ENCODE data around the gene EYA4. TPM values are rescaled to one million over a fixed set of nuclear protein-coding genes. Genes with fewer than 3 reads are reported as not detected.

Gene EYA4
- total and polyA plus RNA-seq, 5 donors from 2014 or later, result not detected

DNA sequence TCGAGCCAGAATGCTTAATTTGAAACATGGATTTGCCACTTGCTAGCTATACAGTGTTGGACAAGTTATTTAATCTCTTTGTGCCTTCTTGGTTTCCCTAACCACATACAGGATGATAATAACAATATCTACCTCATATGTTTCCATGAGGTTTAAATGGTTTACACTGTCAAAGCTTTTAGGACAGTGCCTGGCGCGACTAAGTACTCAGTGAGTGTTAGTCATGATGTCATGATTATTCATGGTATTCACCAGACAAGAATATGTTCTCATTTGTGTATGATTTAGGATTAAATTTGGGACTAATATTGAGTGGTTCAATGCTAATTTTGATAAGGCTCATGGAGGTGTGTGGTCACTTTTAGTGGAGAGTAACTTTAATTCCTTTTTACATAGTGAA lies 167.4 kb downstream of the EYA4 start:
- Mint-ChIP-seq H3K27me3 (no peaks in the 10 kb centered on the region), H3K4me3 (no peak overlapping the region), H3K4me1 (no peaks in the 10 kb centered on the region), H3K36me3 (no peaks in the 10 kb centered on the region), H3K9me3 (no peaks in the 10 kb centered on the region), H3K27ac (no peak overlapping the region)
- ATAC-seq (ENCODE audit: low read depth in 2 of 2), result no peak
- Histone ChIP-seq H3K4me3 (ENCODE audit: low read depth, low read length) (no peak overlapping the region), H3K27me3 (ENCODE audit: control insufficient read depth, insufficient read depth, low read length) (no peaks in the 10 kb centered on the region), H3K9me3 (ENCODE audit: control insufficient read depth in 2 of 2, low read length in 2 of 2) (no peaks in the 10 kb centered on the region), H3K4me1 (ENCODE audit: control insufficient read depth, insufficient read depth, low read length, poor library complexity, severe bottlenecking) (no peaks in the 10 kb centered on the region), H3K36me3 (ENCODE audit: control insufficient read depth, insufficient read depth, low read length) (no peaks in the 10 kb centered on the region), H3K27ac (ENCODE audit: insufficient read depth, low read length, poor library complexity, severe bottlenecking) (no peak overlapping the region)
- no peak for DNase-seq

DNA sequence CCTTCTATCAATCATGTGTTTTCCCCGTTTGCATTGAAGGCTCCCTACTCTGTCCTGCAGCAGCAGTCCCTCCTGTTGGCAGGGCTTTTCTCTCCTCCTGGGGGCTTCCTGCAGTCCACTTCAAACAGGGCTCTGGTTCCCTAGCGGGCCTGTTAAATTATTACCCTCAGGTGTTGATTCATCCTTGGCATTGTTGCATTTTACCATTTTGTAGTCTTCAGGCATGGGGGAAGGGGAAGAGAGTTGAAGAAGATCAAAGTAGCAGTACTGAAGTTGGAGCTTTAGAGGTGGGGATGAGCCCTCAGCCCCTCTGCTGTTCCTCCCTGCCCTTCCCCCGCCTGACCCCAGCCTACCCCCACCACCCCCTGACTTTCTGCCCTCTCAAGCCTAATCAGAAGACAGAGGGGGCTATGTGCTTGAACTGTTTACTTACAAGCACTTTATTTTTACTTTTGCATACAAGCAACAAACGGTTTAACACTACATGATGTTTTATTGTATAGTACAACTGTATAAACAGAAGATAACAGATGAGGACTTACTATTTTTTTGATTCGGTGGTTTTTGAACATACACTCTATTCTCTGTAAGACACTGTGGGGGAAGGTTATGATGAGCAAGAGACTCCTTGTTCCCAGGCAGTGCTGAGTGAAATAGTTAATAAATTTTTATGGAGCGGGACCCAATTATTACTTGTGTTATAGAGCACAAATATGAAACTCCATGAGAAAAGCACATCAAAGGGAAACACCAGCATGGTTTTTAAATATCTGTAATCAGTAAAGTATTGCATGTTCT lies 169.7 kb downstream of the EYA4 start:
- ATAC-seq (ENCODE audit: low read depth in 2 of 2), result no peak

DNA sequence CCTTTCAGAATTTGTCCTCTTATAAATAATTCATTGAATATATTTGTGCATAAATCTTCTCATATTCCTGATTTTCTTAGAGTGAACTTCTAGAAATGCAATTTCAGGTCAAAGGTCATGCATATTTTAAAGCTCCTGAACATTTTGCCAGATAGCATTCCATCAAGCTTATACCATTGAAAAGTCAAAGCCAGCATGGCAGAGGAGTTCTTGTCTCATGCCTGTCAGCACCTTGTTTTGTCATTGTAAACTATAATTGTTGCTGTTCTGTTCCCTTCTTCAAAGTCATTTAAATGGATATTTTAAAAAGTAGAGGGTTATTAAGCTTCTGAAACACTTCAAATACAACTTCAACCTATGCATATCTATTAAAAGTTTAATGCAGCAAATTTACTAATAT lies 170.6 kb downstream of the EYA4 start:
- no peaks in the 10 kb centered on the region for H3K9me3 ChIP-seq (ENCODE audit: control insufficient read depth in 2 of 2, low read length in 2 of 2)
- no peak overlapping the region for H3K27ac ChIP-seq (ENCODE audit: insufficient read depth, low read length, poor library complexity, severe bottlenecking)
- Mint-ChIP-seq H3K9me3 (peaks cover 0 to 2% (median 0%) of the 10 kb centered on the region in 7 donors), H3K36me3 (no peaks in the 10 kb centered on the region), H3K4me3 (no peak overlapping the region), H3K27ac (no peak overlapping the region), H3K4me1 (no peaks in the 10 kb centered on the region), H3K27me3 (no peaks in the 10 kb centered on the region)
- ATAC-seq (ENCODE audit: low read depth in 2 of 2) (no peak), DNase-seq (no peak)
- H3K4me3 ChIP-seq (ENCODE audit: low read depth, low read length), result no peak overlapping the region
- no peaks in the 10 kb centered on the region for H3K27me3 ChIP-seq (ENCODE audit: control insufficient read depth, insufficient read depth, low read length)
- no peaks in the 10 kb centered on the region for H3K4me1 ChIP-seq (ENCODE audit: control insufficient read depth, insufficient read depth, low read length, poor library complexity, severe bottlenecking)
- no peaks in the 10 kb centered on the region for H3K36me3 ChIP-seq (ENCODE audit: control insufficient read depth, insufficient read depth, low read length)

More for the DNA sequence above, 169.7 kb downstream of the EYA4 start:
- no peak overlapping the region for H3K4me3 ChIP-seq (ENCODE audit: low read depth, low read length)
- H3K27me3 Mint-ChIP-seq, result no peaks in the 10 kb centered on the region
- no peaks in the 10 kb centered on the region for H3K36me3 Mint-ChIP-seq
- no peak for DNase-seq
- no peak overlapping the region for H3K27ac Mint-ChIP-seq
- no peaks in the 10 kb centered on the region for H3K4me1 ChIP-seq (ENCODE audit: control insufficient read depth, insufficient read depth, low read length, poor library complexity, severe bottlenecking)
- no peaks in the 10 kb centered on the region for H3K9me3 ChIP-seq (ENCODE audit: control insufficient read depth in 2 of 2, low read length in 2 of 2)
- no peaks in the 10 kb centered on the region for H3K4me1 Mint-ChIP-seq
- H3K27ac ChIP-seq (ENCODE audit: insufficient read depth, low read length, poor library complexity, severe bottlenecking), result no peak overlapping the region
- peaks cover 0 to 2% (median 0%) of the 10 kb centered on the region in 7 donors for H3K9me3 Mint-ChIP-seq
- no peak overlapping the region for H3K4me3 Mint-ChIP-seq
- H3K27me3 ChIP-seq (ENCODE audit: control insufficient read depth, insufficient read depth, low read length), result no peaks in the 10 kb centered on the region
- no peaks in the 10 kb centered on the region for H3K36me3 ChIP-seq (ENCODE audit: control insufficient read depth, insufficient read depth, low read length)

DNA sequence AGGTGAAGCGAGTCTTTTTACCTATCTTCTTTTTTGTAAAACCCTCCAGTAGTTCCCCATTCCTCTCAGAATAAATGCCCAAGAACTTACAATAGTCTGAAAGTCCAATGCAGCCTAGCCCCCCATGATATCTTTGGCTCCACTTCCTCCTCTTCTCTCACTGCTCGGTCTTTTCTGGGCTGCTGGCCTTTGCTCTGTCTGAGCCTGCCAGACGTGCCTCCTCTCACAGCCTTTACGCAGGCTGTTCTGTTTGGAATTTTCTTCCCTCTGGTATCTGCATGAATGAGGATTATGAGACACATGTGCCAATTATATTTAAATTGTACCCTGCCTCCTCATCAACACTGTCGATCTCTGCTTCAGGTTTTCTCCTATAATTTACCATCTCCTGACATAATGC lies 174.1 kb downstream of the EYA4 start:
- no peak overlapping the region for H3K4me3 ChIP-seq (ENCODE audit: low read depth, low read length)
- H3K27ac Mint-ChIP-seq, result no peak overlapping the region
- no peak overlapping the region for H3K27ac ChIP-seq (ENCODE audit: insufficient read depth, low read length, poor library complexity, severe bottlenecking)
- peaks cover 0 to 2% (median 0%) of the 10 kb centered on the region in 7 donors for H3K9me3 Mint-ChIP-seq
- H3K4me1 Mint-ChIP-seq, result no peaks in the 10 kb centered on the region
- DNase-seq (no peak), ATAC-seq (ENCODE audit: low read depth in 2 of 2) (no peak)
- no peaks in the 10 kb centered on the region for H3K27me3 ChIP-seq (ENCODE audit: control insufficient read depth, insufficient read depth, low read length)
- no peaks in the 10 kb centered on the region for H3K36me3 ChIP-seq (ENCODE audit: control insufficient read depth, insufficient read depth, low read length)
- H3K9me3 ChIP-seq (ENCODE audit: control insufficient read depth in 2 of 2, low read length in 2 of 2), result no peaks in the 10 kb centered on the region
- no peaks in the 10 kb centered on the region for H3K4me1 ChIP-seq (ENCODE audit: control insufficient read depth, insufficient read depth, low read length, poor library complexity, severe bottlenecking)
- H3K4me3 Mint-ChIP-seq, result no peak overlapping the region
- no peaks in the 10 kb centered on the region for H3K36me3 Mint-ChIP-seq
- H3K27me3 Mint-ChIP-seq, result no peaks in the 10 kb centered on the region

DNA sequence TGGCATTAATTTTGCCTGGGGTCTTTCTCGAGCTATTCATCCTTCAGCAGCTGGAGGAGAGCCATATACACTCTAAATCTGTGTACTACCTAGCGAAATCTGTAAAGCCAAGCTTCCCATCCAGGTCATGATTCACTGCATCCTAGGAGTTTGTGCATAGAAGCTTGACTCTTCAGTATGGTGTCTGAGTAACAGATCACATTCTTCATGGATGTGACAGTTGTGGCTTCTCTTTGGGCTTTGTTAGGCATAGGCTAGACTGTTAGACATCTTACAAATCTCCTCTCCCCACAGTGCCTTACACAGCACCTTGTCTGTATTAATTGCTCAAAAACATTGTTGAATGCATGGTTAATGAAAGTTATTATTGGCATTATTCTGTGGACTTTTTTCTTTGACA lies 177.0 kb downstream of the EYA4 start:
- H3K4me3 ChIP-seq (ENCODE audit: low read depth, low read length), result no peak overlapping the region
- no peaks in the 10 kb centered on the region for H3K36me3 ChIP-seq (ENCODE audit: control insufficient read depth, insufficient read depth, low read length)
- no peak for ATAC-seq (ENCODE audit: low read depth in 2 of 2)
- H3K4me1 ChIP-seq (ENCODE audit: control insufficient read depth, insufficient read depth, low read length, poor library complexity, severe bottlenecking), result no peaks in the 10 kb centered on the region
- no peak overlapping the region for H3K27ac ChIP-seq (ENCODE audit: insufficient read depth, low read length, poor library complexity, severe bottlenecking)
- H3K4me3 Mint-ChIP-seq, result no peak overlapping the region
- DNase-seq, result no peak
- H3K27ac Mint-ChIP-seq, result no peak overlapping the region
- no peaks in the 10 kb centered on the region for H3K36me3 Mint-ChIP-seq
- no peaks in the 10 kb centered on the region for H3K27me3 Mint-ChIP-seq
- H3K9me3 ChIP-seq (ENCODE audit: control insufficient read depth in 2 of 2, low read length in 2 of 2), result no peaks in the 10 kb centered on the region
- H3K4me1 Mint-ChIP-seq, result no peaks in the 10 kb centered on the region
- peaks cover 0 to 2% (median 0%) of the 10 kb centered on the region in 7 donors for H3K9me3 Mint-ChIP-seq
- H3K27me3 ChIP-seq (ENCODE audit: control insufficient read depth, insufficient read depth, low read length), result no peaks in the 10 kb centered on the region

DNA sequence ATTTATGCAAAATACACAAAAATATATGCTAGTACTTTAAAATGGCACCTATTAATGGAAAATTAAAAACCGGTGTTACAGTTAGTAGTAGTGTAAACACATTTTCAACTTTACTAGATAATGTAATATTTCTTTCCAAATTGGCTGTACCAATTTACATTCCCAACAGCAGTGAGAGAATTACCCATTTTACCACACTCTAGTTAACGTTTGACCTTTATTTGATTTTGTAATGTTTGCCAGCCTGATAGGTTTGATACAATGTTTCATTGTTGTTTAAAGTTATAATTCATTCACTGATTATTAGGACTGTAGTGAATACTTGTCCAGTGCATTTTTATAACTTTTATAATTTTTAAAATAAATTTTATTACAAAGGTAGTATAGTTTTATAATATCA lies 182.1 kb downstream of the EYA4 start:
- peaks cover 0 to 2% (median 0%) of the 10 kb centered on the region in 7 donors for H3K9me3 Mint-ChIP-seq
- H3K27me3 Mint-ChIP-seq, result no peaks in the 10 kb centered on the region
- no peak overlapping the region for H3K27ac Mint-ChIP-seq
- no peak overlapping the region for H3K4me3 ChIP-seq (ENCODE audit: low read depth, low read length)
- H3K4me3 Mint-ChIP-seq, result no peak overlapping the region
- H3K9me3 ChIP-seq (ENCODE audit: control insufficient read depth in 2 of 2, low read length in 2 of 2), result no peaks in the 10 kb centered on the region
- H3K27ac ChIP-seq (ENCODE audit: insufficient read depth, low read length, poor library complexity, severe bottlenecking), result no peak overlapping the region
- no peak for ATAC-seq (ENCODE audit: low read depth in 2 of 2)
- H3K4me1 ChIP-seq (ENCODE audit: control insufficient read depth, insufficient read depth, low read length, poor library complexity, severe bottlenecking), result no peaks in the 10 kb centered on the region
- H3K36me3 Mint-ChIP-seq, result no peaks in the 10 kb centered on the region
- DNase-seq, result no peak
- H3K4me1 Mint-ChIP-seq, result no peaks in the 10 kb centered on the region
- H3K27me3 ChIP-seq (ENCODE audit: control insufficient read depth, insufficient read depth, low read length), result no peaks in the 10 kb centered on the region
- H3K36me3 ChIP-seq (ENCODE audit: control insufficient read depth, insufficient read depth, low read length), result no peaks in the 10 kb centered on the region

DNA sequence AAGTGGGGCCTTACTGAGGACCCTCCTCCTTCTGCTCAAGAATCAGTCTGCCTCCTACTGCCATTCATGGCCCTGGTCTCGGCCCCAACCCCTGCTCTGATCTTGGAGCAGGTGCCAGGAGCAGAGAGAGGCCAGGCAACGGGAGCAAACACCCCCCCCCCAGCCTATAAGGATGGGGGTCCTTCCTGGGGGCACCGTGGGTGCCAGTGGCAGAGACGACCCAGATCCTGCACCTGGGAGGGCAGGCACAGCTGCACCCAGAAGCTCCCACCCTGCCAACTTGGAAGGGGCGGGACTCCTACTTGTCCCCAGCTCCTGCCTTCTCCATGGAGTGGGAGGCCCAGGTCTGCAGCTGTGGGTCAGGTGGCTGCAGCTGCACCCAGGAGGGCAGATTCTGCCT lies 183.2 kb downstream of the EYA4 start:
- Mint-ChIP-seq H3K4me3 (no peak overlapping the region), H3K36me3 (no peaks in the 10 kb centered on the region), H3K4me1 (no peaks in the 10 kb centered on the region), H3K9me3 (peaks cover 0 to 3% (median 2%) of the 10 kb centered on the region in 7 donors), H3K27me3 (no peaks in the 10 kb centered on the region), H3K27ac (no peak overlapping the region)
- H3K27ac ChIP-seq (ENCODE audit: insufficient read depth, low read length, poor library complexity, severe bottlenecking), result no peak overlapping the region
- no peak overlapping the region for H3K4me3 ChIP-seq (ENCODE audit: low read depth, low read length)
- no peaks in the 10 kb centered on the region for H3K36me3 ChIP-seq (ENCODE audit: control insufficient read depth, insufficient read depth, low read length)
- H3K9me3 ChIP-seq (ENCODE audit: control insufficient read depth in 2 of 2, low read length in 2 of 2), result no peaks in the 10 kb centered on the region
- ATAC-seq (ENCODE audit: low read depth in 2 of 2), result no peak
- H3K4me1 ChIP-seq (ENCODE audit: control insufficient read depth, insufficient read depth, low read length, poor library complexity, severe bottlenecking), result no peaks in the 10 kb centered on the region
- DNase-seq, result no peak
- H3K27me3 ChIP-seq (ENCODE audit: control insufficient read depth, insufficient read depth, low read length), result no peaks in the 10 kb centered on the region

DNA sequence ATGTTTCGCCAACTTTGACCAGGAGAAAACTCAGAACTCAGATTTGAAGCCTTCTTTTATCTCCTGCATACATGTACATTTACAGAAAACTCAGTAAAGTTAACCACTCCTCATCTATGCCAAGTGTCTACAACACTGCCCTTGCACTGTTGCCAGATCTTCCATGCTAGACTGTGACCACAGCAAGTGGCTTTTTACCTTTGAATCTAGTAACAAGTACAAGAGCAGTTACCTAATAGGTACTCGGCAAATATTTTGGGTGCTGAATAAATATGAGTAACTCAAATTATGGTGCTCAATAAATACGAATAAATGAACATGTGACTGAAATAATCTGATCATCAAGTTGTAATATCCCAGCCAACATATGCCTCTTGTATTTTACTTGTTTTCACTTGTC lies 184.9 kb downstream of the EYA4 start:
- Mint-ChIP-seq H3K27me3 (no peaks in the 10 kb centered on the region), H3K9me3 (peaks cover 0 to 7% (median 2%) of the 10 kb centered on the region in 7 donors), H3K27ac (no peak overlapping the region), H3K36me3 (no peaks in the 10 kb centered on the region), H3K4me3 (no peak overlapping the region), H3K4me1 (no peaks in the 10 kb centered on the region)
- DNase-seq (no peak), ATAC-seq (ENCODE audit: low read depth in 2 of 2) (no peak)
- Histone ChIP-seq H3K4me3 (ENCODE audit: low read depth, low read length) (no peak overlapping the region), H3K36me3 (ENCODE audit: control insufficient read depth, insufficient read depth, low read length) (no peaks in the 10 kb centered on the region), H3K9me3 (ENCODE audit: control insufficient read depth in 2 of 2, low read length in 2 of 2) (no peaks in the 10 kb centered on the region), H3K27me3 (ENCODE audit: control insufficient read depth, insufficient read depth, low read length) (no peaks in the 10 kb centered on the region), H3K27ac (ENCODE audit: insufficient read depth, low read length, poor library complexity, severe bottlenecking) (no peak overlapping the region), H3K4me1 (ENCODE audit: control insufficient read depth, insufficient read depth, low read length, poor library complexity, severe bottlenecking) (no peaks in the 10 kb centered on the region)
